GM21390 (cell line): ENCODE results near the gene AFAP1L2.

ENCODE experiments used
- ATAC-seq: cut with Tn5 transposase; IDR thresholded peaks from one replicate; pipeline ENCODE4 v1.9.1; 2021; ENCODE audit not compliant: unreplicated experiment

AFAP1L2 gene

GRCh38 chr10:114276066-114276465 is 128.2 kb downstream of the AFAP1L2 start:
- no peak for ATAC-seq

DNA sequence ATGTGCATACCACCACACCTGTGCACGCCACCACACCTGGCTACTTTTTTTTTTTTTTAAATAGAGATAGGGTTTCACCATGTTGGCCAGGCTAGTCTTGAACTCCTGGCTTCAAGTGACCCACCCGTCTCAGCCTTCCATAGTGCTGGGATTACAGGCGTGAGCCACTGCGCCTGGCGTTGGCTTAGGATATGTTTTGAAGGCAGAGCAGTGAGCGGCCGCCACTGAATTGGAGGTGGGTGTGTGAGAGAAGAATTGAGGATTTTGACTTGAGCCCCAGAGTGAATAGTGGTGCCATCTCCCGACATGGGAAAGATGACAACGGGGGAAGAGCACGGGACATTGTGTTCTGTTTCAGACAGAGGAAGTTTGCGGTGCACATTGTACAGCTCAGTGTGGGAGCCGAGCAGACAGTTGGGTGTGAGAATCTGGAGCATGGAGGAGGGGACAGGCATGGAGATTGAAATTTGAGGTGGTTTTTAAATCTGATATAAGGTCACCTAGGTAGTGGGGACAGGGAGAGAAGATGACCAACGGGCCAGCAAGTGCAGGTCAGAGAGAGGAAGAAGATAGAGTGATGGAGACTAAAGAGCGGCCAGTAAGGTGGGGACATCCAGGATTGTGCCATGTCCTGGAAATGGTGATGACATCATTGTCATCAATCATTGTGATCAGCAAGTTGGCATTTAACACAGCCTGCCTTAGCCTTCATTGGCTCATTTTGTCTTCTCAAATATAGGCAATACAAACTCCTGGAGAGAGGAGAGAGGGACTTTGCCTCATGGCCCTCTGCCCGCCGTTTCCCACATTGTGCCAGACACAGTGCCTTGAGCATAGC is 129.5 kb downstream of the AFAP1L2 start:
- ATAC-seq = no peak

DNA sequence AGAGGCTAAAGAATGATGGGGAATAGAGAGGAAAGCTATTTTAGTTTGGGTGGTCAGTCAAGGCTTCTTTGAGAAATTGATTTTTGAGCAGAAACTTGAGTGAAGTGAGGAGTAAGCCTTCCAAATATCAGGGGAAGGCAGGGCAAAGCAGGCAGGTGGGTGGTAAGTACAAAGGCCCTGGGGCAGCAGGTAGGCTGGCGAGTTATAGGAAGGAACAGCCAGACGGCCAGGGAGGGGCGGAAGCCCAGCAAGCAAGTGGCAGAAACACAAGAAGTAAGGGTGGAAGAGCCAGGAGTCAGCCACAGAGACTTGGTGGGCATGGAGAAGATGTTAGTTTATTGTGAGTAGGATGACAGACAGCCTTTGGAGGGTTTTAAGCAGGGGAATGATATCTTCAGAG is 130.4 kb downstream of the AFAP1L2 start:
- ATAC-seq = no peak

DNA sequence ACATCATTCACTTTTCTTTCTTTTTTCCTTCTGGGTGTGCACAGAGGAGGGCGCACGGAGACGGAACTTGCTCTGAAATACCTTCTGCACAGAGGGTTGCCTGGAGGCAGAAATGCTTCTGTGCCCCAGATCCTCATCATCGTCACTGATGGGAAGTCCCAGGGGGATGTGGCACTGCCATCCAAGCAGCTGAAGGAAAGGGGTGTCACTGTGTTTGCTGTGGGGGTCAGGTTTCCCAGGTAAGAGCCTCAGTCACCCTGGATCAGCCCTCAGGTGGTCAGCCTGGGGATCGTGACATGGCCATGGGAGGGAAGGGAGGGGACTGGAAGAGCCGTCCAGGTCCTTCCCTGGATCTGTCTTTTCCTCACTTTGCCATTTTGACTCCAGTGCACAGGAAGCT is 131.6 kb downstream of the AFAP1L2 start:
- ATAC-seq = no peak

DNA sequence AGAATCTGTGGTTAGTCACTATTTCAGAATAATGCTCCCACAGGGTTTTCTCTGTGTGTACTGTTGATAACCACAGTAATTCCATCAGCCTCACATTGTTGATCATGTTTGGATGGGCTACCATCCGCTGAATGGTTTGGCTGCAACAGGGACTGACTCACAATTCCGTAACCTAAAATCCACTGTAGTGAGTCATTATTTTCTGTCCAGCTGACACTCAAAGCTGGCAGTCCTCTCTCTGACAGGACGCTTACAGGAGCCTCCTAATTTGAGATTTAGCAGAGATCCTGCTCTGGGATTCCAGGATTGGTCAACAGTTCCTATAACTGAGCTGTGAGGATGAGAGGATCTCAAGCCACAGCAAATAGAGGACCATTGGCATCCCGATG is 132.5 kb downstream of the AFAP1L2 start:
- no peak for ATAC-seq

DNA sequence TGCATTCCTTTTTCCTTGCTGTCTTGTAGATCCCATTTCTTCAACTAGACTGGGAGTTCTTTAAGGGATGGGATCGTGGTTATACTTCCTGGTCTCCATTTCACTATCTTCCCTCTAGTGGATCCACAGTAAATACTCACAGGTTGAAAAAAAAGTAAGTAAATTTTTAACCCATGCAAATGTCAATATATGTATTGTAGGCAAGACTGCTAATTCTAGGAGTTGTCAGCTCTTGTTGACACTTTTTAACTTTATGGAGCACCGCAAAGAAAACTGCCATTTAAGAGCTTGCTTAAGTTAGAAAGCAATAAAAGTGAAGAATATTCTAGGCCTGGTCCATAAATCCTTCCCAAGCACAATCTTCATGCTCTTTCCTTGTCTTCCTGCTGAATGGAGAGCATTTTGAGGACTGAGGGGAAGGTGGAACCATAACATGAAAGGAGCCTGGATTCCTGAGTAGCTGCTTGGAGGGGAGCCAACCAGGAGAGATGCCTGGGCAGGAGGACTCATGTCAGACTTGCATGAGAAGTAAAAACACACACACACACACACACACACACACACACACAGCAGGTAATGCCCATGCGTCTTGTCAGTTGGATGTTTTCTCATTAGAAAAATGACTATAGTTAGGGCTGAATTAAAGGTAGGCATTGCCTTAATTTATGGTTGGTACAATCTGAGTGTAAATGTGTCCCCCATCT is 133.1 kb downstream of the AFAP1L2 start:
- ATAC-seq = no peak

DNA sequence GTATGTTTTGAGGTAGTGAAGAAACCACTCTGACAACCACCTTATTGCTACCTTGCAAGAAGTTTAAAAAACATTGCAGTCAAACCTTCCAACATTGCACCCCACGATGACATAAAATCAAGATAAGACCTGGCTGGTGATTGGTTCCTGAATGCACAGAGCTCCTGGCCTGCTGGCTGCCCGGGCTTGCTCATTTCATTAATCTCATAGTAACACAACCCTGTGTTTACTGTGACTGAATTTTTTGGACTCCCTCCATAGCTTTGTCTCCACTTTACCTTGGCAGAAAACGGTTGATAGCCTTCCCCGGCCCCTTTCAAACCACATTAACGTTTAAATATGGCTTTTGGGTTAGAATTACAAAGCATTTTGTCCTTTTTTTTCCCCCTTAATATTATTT is 137.8 kb downstream of the AFAP1L2 start:
- ATAC-seq = no peak

GRCh38 chr10:114265392-114266053 is 138.8 kb downstream of the AFAP1L2 start:
- no peak for ATAC-seq

GRCh38 chr10:114262496-114262895 is 141.8 kb downstream of the AFAP1L2 start:
- no peak for ATAC-seq

- ATAC-seq = no peak
Observed at GRCh38 chr10:114261076-114261475, 143.2 kb downstream of the AFAP1L2 start.

DNA sequence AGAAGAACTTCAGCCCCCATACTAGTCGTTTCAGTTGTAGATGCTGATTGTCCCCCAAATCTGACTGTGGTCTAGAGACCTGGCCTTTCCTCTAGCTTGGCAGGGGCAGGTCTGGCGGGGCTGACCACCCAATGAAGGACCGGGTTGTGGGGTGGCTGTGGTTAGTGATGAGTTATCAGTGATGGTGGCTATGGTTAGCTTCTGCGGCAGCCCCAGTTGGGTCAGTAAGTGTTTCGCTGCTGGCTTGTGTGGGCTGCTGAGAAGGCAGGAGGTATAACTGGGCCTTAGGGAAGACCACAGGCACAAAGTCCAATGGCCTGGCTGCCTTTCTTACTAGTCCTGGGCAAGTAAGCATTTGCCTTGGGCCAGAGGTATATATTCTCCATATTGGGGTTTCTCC is 143.9 kb downstream of the AFAP1L2 start:
- no peak for ATAC-seq

- ATAC-seq = no peak
Observed at GRCh38 chr10:114259824-114260223, 144.5 kb downstream of the AFAP1L2 start.

DNA sequence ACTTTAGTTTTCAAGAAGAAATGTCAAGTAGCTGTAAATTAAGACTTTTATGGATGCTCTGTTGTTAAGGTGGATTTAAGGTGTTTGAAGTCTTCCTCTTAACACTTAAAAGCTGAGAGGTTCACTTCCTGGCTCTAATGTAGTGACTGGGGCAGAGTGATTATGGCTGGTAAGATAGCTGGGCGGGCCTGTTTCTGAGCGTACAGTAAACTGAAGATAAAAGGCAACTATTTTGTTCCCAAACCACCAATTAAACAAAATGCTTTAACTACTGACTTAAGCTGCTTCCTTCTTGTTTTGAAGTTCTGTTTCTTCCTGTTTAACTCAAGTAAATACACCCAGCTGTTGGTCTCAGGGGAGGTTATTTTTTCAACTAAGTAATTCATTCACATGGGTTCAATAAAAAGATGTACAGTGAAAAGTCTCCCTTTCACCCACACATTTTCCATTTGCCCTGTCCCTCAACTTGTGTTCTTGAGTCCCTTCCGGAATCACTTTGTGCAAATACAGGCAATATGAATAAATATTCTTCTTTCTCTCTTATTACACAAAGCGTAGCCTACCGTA is 145.9 kb downstream of the AFAP1L2 start:
- ATAC-seq = no peak

DNA sequence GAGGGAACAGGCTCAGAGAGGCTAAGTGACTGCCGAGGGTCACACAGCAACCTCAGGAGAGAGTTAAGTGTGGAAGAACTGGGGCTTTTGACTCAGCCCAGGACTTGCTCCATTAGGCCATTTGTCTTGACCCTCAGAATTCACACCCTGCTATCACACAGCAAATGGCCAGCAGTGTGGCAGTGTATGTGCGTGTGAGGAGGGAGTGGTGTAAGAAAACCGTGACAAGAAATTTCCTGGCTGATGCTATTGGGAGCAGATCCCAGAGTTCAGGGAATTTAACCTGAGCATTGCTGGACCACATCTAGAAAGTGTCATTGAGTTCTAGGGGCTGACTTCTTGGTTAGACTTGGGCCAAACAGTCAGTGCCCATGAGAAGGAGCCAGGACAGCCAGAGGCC is 146.8 kb downstream of the AFAP1L2 start:
- no peak for ATAC-seq

GRCh38 chr10:114256822-114257221 is 147.5 kb downstream of the AFAP1L2 start:
- ATAC-seq = no peak

DNA sequence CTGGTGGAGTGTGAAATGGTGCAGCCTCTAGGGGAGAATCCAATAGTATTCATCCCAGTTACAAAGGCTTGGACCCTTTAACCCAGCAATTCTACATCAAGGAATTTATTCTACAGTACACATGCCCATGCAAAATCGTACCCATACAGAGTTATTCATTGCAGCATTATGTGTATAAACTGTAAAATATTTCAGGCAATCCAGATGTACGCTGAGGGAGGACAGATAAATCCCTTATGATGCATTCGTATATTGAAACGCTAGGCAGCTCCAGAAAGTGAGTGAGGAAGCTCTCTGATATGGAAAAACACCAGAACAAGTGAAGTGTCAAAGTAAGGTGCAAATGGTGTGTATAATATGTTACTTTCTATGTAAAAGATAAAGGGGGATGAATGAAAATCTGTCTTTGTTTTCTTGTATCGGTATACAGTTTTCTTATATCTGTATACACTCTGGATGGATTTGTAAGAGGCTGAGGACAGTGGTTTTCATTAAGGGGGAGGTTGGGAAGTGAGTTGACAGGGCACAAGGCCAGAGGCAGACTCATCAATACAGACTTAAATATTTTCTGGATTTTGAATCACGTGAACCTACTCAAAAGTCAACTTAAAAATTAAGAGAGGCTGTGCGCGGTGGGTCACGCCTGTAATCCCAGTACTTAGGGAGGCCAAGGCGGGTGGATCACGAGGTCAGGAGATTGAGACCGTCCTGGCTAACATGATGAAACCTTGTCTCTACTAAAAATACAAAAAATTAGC is 148.1 kb downstream of the AFAP1L2 start:
- ATAC-seq = no peak

- ATAC-seq = no peak
Observed at GRCh38 chr10:114255227-114255626, 149.1 kb downstream of the AFAP1L2 start.

GRCh38 chr10:114252883-114253282 is 151.4 kb downstream of the AFAP1L2 start:
- ATAC-seq = no peak

DNA sequence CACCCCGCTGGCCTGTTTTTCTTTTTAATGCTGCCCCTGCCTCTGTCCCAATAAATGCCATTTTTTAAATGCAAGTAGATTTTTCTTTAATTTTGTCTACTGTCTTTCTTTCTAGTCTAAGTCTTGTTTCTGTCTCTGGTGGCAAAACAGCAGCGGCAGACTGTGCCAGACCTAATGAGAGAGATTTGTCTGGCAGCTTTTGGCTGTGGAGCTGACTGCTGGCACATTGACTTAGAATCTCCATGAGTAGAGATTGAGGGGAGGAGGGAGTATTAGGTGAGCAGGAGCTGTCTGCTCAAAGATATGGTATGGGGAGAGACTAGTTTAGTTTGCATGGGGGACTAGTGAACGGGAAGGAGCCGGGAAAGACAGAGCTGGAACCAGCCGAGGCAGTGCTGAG is 152.2 kb downstream of the AFAP1L2 start:
- ATAC-seq = no peak

DNA sequence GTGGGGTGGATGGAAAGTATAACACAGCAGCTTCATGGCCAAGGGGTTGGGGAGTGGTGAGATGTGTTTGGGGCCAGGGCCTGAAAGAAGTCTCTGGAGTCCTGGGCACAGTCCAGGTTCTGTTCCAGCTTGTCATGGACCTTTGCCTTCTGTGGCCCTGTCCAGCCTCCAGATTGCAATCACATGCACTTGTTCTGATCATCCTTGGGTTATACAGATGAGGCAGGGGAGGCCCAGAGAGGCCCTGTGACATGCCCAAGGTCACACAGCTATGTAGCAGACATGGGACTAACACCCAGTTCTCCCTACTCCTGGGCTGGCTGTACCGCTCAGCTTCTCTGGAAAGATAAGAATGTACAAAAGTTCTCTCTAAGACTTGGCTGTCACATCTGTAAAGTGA is 153.6 kb downstream of the AFAP1L2 start:
- no peak for ATAC-seq

DNA sequence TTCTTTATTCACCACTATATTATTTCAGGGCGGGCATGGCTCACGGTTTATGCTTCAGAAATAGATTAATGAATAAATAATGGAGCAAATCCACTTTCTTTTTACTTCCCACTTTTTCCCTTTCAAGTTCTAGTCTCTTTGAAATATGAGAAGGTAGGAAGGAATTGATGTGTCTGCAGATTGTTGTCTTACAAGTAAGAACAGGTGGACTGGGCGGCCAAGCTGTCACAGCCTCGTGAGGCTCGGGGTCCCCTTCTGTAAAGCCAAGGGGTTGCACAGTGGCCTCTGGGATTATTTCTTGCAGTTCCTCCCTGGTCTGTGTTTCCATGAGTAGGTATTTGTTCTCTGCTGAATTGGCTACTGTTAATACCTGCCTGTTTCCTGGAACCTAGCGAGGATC is 154.1 kb downstream of the AFAP1L2 start:
- ATAC-seq = no peak
